Panc1 (cell line): ENCODE data around the gene SAP30BP. TPM values are rescaled to one million over a fixed set of nuclear protein-coding genes. Genes with fewer than 3 reads are reported as not detected.

Experiments used
- ATAC-seq: fragments of 200-7000 bp; cut with Tn5 transposase; 2 replicates; pipeline ENCODE4 v1.9.1; 2020; ENCODE audit warnings: mild to moderate bottlenecking, moderate library complexity
- BruUV-seq: library from RNA; stranded (reverse); fragments of 400-500 nt; replicated peaks from 2 replicates; lab custom pipeline; 2021; lab: Mats Ljungman, UMichigan
- CTCF ChIA-PET: fragments of 300-600 bp; sonication (Branson Sonifier 250); formaldehyde crosslinking; loops from one replicate; lab custom pipeline; 2022; ENCODE audit warnings: antibody characterized with exemption; lab: Charles Lee
- POLR2A ChIA-PET: fragments of 300-600 bp; sonication (Branson Sonifier 250); formaldehyde crosslinking; loops from one replicate; lab custom pipeline; 2022; ENCODE audit warnings: antibody characterized with exemption; lab: Charles Lee
- DNase-seq: peaks from one replicate; pipeline ENCODE4 v3.0.0-alpha.2; 2010; ENCODE audit warnings: low read depth, low spot score
- H3K27ac ChIP-seq: 2 replicates; pipeline ENCODE4 v1.5.1; 2011; ENCODE audit warnings: mild to moderate bottlenecking, low read length, inconsistent platforms
- H3K27me3 ChIP-seq: fragments of 200-500 bp; sonication (Bioruptor generic); 2 replicates; pipeline ENCODE4 v1.6.0; 2014; ENCODE audit warnings: low read length, inconsistent platforms; ENCODE audit not compliant: control insufficient read depth, insufficient read depth
- H3K36me3 ChIP-seq: fragments of 200-500 bp; sonication (Bioruptor generic); 2 replicates; pipeline ENCODE4 v1.5.1; 2014; ENCODE audit warnings: inconsistent platforms, mild to moderate bottlenecking, low read length, moderate library complexity; ENCODE audit not compliant: control insufficient read depth, insufficient read depth
- H3K4me1 ChIP-seq: 2 replicates; pipeline ENCODE4 v1.5.1; 2011; ENCODE audit warnings: inconsistent platforms, mild to moderate bottlenecking, low read length, moderate library complexity; ENCODE audit not compliant: control insufficient read depth, insufficient read depth
- H3K4me3 ChIP-seq, 2 experiments: 2 replicates each; pipeline ENCODE4 v1.5.1; 2011 to 2012; ENCODE audit warnings: low read depth in 2 of 2, low read length in 2 of 2, mild to moderate bottlenecking in 2 of 2, inconsistent platforms in 1 of 2, moderate library complexity in 1 of 2
- H3K9me3 ChIP-seq: fragments of 200-500 bp; sonication (Bioruptor generic); 2 replicates; pipeline ENCODE4 v1.5.1; 2014; ENCODE audit warnings: low read depth, mild to moderate bottlenecking, inconsistent platforms, low read length, moderate library complexity; ENCODE audit not compliant: control insufficient read depth, insufficient read depth
- CTCF ChIP-seq: fragments of 450-650 bp; IDR thresholded peaks from 2 replicates; pipeline ENCODE4 v1.5.1; 2017; ENCODE audit warnings: mild to moderate bottlenecking
- POLR2AphosphoS5 ChIP-seq: IDR thresholded peaks from 2 replicates; pipeline ENCODE4 v1.6.1; 2012; ENCODE audit warnings: mild to moderate bottlenecking, low read depth, low read length, moderate library complexity
- SIN3A ChIP-seq: IDR thresholded peaks from 2 replicates; pipeline ENCODE4 v1.6.1; 2012; ENCODE audit warnings: low read depth, mild to moderate bottlenecking, low read length, moderate library complexity, borderline replicate concordance; ENCODE audit not compliant: insufficient read depth
- TCF7L2 ChIP-seq: IDR thresholded peaks from 2 replicates; pipeline ENCODE4 v1.6.1; 2011; ENCODE audit warnings: mild to moderate bottlenecking, low read depth, low read length, inconsistent platforms
- in situ Hi-C: cut with HindIII; loops from 2 replicates; pipeline ENCODE4 v1.10.0; 2016; ENCODE audit warnings: low sequenced_read_pairs, low pct_unique_long_range_greater_than_20kb
- intact Hi-C: fragments of 100-400 bp; cut with micrococcal nuclease; formaldehyde crosslinking; loops from one replicate; pipeline ENCODE4 v1.10.0; 2022; ENCODE audit not compliant: unreplicated experiment
- total RNA-seq: library from RNA; stranded (reverse); gene quantifications from one replicate; pipeline ENCODE4 v1.2.1, GENCODE V29; 2021; ENCODE audit not compliant: unreplicated experiment
- TF ChIP-seq, protein P1 (sequence below), 2 experiments: IDR thresholded peaks; 2 replicates each; pipeline ENCODE4 v1.6.1; 2011 to 2012; ENCODE audit warnings: low read depth in 2 of 2, control low read depth in 1 of 2, low read length in 1 of 2, mild to moderate bottlenecking in 1 of 2, moderate library complexity in 1 of 2; ENCODE audit not compliant: insufficient read depth in 1 of 2

The SAP30BP gene
- total RNA-seq, 1 experiment from 2014 or later = 138 TPM

DNA sequence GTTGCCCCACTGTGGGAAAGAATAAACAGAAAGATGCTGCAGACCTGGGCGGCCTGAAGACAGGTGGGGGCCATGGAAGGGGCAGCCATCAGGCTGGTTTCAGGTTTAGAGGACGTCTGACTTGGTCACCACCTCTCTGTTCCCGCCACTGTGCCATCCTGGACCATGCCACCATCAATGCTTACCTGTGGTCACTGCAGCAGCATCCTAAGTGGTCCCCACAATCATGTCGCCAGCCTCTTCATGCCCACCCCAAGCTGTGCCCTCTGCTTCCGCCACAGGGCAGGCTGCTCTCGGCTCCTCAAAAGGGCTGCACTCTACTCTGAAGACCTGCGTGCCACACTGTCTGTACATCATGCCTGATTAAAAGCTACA is 23.5 kb upstream of the SAP30BP start:
- BruUV-seq = no TSS peak
- Histone ChIP-seq H3K27ac (no peak overlapping the region), H3K27me3 (no peaks in the 10 kb centered on the region), H3K4me3 (no peak overlapping the region), H3K36me3 (no peaks in the 10 kb centered on the region), H3K4me1 (peaks cover 5% of the 10 kb centered on the region), H3K9me3 (no peaks in the 10 kb centered on the region)
- intact Hi-C loops (no loop called here), in situ Hi-C loops (no loop called here)
- ChIA-PET POLR2A (no interaction called here), CTCF (interaction anchor here (1.5 kb wide), 1 partner anchor 11 kb away, joined by 5 read pairs; the partner anchor contains the start of gene SMIM5)
- ATAC-seq = no peak
- no peak for DNase-seq
- TF ChIP-seq POLR2AphosphoS5 (no peak), SIN3A (no peak), CTCF (no peak), TCF7L2 (no peak)
- TF ChIP-seq, protein P1, sequence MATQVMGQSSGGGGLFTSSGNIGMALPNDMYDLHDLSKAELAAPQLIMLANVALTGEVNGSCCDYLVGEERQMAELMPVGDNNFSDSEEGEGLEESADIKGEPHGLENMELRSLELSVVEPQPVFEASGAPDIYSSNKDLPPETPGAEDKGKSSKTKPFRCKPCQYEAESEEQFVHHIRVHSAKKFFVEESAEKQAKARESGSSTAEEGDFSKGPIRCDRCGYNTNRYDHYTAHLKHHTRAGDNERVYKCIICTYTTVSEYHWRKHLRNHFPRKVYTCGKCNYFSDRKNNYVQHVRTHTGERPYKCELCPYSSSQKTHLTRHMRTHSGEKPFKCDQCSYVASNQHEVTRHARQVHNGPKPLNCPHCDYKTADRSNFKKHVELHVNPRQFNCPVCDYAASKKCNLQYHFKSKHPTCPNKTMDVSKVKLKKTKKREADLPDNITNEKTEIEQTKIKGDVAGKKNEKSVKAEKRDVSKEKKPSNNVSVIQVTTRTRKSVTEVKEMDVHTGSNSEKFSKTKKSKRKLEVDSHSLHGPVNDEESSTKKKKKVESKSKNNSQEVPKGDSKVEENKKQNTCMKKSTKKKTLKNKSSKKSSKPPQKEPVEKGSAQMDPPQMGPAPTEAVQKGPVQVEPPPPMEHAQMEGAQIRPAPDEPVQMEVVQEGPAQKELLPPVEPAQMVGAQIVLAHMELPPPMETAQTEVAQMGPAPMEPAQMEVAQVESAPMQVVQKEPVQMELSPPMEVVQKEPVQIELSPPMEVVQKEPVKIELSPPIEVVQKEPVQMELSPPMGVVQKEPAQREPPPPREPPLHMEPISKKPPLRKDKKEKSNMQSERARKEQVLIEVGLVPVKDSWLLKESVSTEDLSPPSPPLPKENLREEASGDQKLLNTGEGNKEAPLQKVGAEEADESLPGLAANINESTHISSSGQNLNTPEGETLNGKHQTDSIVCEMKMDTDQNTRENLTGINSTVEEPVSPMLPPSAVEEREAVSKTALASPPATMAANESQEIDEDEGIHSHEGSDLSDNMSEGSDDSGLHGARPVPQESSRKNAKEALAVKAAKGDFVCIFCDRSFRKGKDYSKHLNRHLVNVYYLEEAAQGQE (IDR thresholded peaks at IDR 0.05; ENCODE audit: insufficient read depth in 1 of 2, low read depth in 2 of 2, low read length in 1 of 2) = no peak

DNA sequence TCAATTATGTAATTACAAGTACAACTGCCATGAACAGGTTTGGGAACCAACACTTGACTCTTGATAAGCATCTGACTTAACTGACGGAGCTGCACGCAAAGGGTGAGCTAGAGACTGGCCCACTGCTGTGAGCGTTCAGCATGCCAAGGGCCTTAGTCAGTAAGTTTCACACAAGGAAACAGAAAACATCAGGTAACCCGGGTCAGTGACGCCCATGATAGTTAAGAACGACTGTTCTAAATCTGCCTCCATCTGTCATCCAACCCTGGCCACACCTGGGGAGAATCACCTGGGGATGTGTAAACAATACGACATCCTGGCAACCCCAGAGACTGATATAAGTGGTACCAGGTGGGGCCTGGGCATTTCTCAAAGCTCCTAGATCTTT is 21.6 kb upstream of the SAP30BP start:
- H3K36me3 ChIP-seq = no peaks in the 10 kb centered on the region
- in situ Hi-C loops (no loop called here), intact Hi-C loops (no loop called here)
- ChIA-PET POLR2A (no interaction called here), CTCF (interaction anchor here (0.7 to 2.6 kb wide), 2 partner anchors 12 to 162 kb away, joined by 4 to 15 read pairs; partner anchors contain the start of gene SMIM5)
- ATAC-seq = peak; percentile 74
- no peak overlapping the region for H3K4me3 ChIP-seq
- H3K27me3 ChIP-seq = no peaks in the 10 kb centered on the region
- no peak for DNase-seq
- H3K9me3 ChIP-seq = no peaks in the 10 kb centered on the region
- peaks cover 5% of the 10 kb centered on the region for H3K4me1 ChIP-seq
- TF ChIP-seq, protein P1 (IDR thresholded peaks at IDR 0.05; ENCODE audit: insufficient read depth in 1 of 2, low read depth in 2 of 2, low read length in 1 of 2) = no peak
- TF ChIP-seq POLR2AphosphoS5 (no peak), TCF7L2 (no peak), SIN3A (no peak), CTCF (no peak)
- no TSS peak for BruUV-seq
- peak overlapping the region; percentile 11; the same call in 1 of the 2 replicates for H3K27ac ChIP-seq
